ENCODE data around the gene PPL. TPM values are rescaled to one million over a fixed set of nuclear protein-coding genes. Genes with fewer than 3 reads are reported as not detected.

Gene PPL
- total and polyA plus RNA-seq, 9 donors, result 0.53 to 18.3 (median 1.1) TPM

DNA sequence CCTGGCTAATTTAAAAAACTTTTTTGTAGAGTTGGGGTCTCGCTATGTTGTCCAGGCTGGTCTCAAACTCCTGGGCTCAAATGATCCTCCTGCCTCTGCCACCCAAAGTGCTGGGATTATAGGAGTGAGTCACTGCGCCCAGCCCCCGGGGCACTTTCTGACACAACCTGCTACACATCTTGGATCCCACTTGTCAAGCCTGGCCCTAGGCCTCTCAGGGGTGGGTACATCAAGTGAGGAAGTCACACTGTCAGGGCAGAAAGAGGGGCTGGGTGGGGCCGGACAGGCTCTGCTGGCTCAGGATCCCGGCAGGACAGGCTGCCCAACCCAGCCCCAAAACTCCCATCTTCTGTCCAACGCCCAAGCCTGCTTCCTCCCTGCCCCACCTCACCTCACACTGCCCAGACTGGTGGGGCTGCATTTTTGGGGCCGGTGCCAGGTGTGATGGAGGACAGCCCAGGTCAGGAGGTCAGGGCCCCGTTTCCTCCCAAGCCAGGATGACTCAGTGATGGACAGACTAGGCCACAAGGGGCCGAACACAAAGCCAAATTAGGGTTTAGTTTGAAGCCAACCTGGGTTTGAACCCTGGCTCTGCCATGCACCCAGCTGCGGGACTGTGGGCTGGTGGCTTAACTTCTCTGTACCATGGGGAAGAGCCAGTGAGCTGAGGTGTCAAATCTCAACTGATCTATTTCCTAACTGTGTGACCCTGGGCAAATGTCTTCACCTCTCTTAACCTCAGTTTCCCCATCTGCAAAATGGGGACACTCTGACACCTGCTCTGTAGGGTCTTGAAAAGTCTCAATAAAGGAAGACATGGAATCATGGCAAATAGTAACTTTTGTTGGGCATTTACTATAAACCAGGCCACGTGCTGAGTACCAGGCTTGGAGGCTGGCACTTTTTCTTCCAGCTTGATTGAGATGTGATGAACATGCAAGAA is 8.9 kb upstream of the PPL start:
- Histone ChIP-seq H3K4me1 (ENCODE audit: control insufficient read depth, insufficient read depth, low read length) (peaks cover 37% of the 10 kb centered on the region), H3K4me3 (ENCODE audit: low read length) (no peak overlapping the region), H3K27me3 (ENCODE audit: control insufficient read depth, insufficient read depth, low read length) (peaks cover 2% of the 10 kb centered on the region), H3K36me3 (ENCODE audit: control insufficient read depth, insufficient read depth, low read length) (no peaks in the 10 kb centered on the region), H3K27ac (ENCODE audit: low read length) (no peak overlapping the region), H3K9me3 (replicated peaks; ENCODE audit: control insufficient read depth, low read depth, low read length) (no peaks in the 10 kb centered on the region)
- 46% methylated on average over 5 of the region's 11 CpGs for WGBS (ENCODE audit: insufficient coverage)
- DNase-seq, result no peak

- H3K27ac ChIP-seq (ENCODE audit: low read length), result peak overlapping the region; percentile 72
- DNase-seq, result peak; percentile 94
- peaks cover 6% of the 10 kb centered on the region for H3K27me3 ChIP-seq (ENCODE audit: control insufficient read depth, insufficient read depth, low read length)
- H3K9me3 ChIP-seq (replicated peaks; ENCODE audit: control insufficient read depth, low read depth, low read length), result no peaks in the 10 kb centered on the region
- WGBS (ENCODE audit: insufficient coverage), result 23% methylated on average over 19 of the region's 20 CpGs
- no peaks in the 10 kb centered on the region for H3K36me3 ChIP-seq (ENCODE audit: control insufficient read depth, insufficient read depth, low read length)
- no peak overlapping the region for H3K4me3 ChIP-seq (ENCODE audit: low read length)
- H3K4me1 ChIP-seq (ENCODE audit: control insufficient read depth, insufficient read depth, low read length), result peaks cover 37% of the 10 kb centered on the region
Measured at GRCh38 chr16:4944333-4945281, 7.7 kb upstream of the PPL start.

DNA sequence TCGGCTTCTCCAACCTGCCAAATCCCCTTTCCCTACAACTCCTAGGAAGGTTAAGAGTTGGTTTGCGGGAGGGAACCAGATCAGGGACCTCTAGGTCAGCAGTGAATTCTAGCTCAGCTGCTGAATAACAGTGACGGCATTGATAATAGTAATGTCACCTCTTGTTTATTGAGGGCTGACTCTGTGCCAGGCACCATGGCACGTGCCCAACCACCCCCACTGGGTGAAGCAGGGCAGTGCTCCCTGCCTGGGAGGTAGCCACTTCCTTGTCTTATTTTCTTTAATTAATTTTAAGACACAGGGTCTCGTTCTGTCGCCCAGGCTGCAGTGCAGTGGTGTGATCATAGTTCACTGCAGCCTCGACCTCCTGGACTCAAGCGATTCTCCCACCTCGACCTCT is 5.5 kb upstream of the PPL start:
- Histone ChIP-seq H3K36me3 (ENCODE audit: control insufficient read depth, insufficient read depth, low read length) (no peaks in the 10 kb centered on the region), H3K27me3 (ENCODE audit: control insufficient read depth, insufficient read depth, low read length) (peaks cover 17% of the 10 kb centered on the region), H3K27ac (ENCODE audit: low read length) (no peak overlapping the region), H3K9me3 (replicated peaks; ENCODE audit: control insufficient read depth, low read depth, low read length) (no peaks in the 10 kb centered on the region), H3K4me3 (ENCODE audit: low read length) (no peak overlapping the region), H3K4me1 (ENCODE audit: control insufficient read depth, insufficient read depth, low read length) (peaks cover 37% of the 10 kb centered on the region)
- WGBS (ENCODE audit: insufficient coverage), result 80% methylated on average over 6 of the region's 9 CpGs
- no peak for DNase-seq

- 58% methylated on average over 6 of the region's 7 CpGs for WGBS (ENCODE audit: insufficient coverage)
- Histone ChIP-seq H3K4me3 (ENCODE audit: low read length) (no peak overlapping the region), H3K27ac (ENCODE audit: low read length) (no peak overlapping the region), H3K36me3 (ENCODE audit: control insufficient read depth, insufficient read depth, low read length) (no peaks in the 10 kb centered on the region), H3K4me1 (ENCODE audit: control insufficient read depth, insufficient read depth, low read length) (peaks cover 46% of the 10 kb centered on the region), H3K27me3 (ENCODE audit: control insufficient read depth, insufficient read depth, low read length) (peaks cover 33% of the 10 kb centered on the region), H3K9me3 (replicated peaks; ENCODE audit: control insufficient read depth, low read depth, low read length) (no peaks in the 10 kb centered on the region)
- DNase-seq, result no peak
Measured at GRCh38 chr16:4940719-4941118, 3.8 kb upstream of the PPL start.

GRCh38 chr16:4938683-4939030 is 1.7 kb upstream of the PPL start:
- WGBS (ENCODE audit: insufficient coverage), result 83% methylated on average over 1 of the region's 5 CpGs
- H3K27ac ChIP-seq (ENCODE audit: low read length), result no peak overlapping the region
- H3K9me3 ChIP-seq (replicated peaks; ENCODE audit: control insufficient read depth, low read depth, low read length), result no peaks in the 10 kb centered on the region
- no peaks in the 10 kb centered on the region for H3K36me3 ChIP-seq (ENCODE audit: control insufficient read depth, insufficient read depth, low read length)
- H3K4me3 ChIP-seq (ENCODE audit: low read length), result no peak overlapping the region
- peak; percentile 54 for DNase-seq
- peaks cover 30% of the 10 kb centered on the region for H3K4me1 ChIP-seq (ENCODE audit: control insufficient read depth, insufficient read depth, low read length)
- H3K27me3 ChIP-seq (ENCODE audit: control insufficient read depth, insufficient read depth, low read length), result peaks cover 54% of the 10 kb centered on the region

GRCh38 chr16:4937782-4938682 is 1.1 kb upstream of the PPL start:
- DNase-seq, result no peak
- H3K4me3 ChIP-seq (ENCODE audit: low read length), result no peak overlapping the region

GRCh38 chr16:4936181-4936990 is 562 bp downstream of the PPL start:
- no peak for DNase-seq
- peaks cover 65% of the 10 kb centered on the region for H3K27me3 ChIP-seq (ENCODE audit: control insufficient read depth, insufficient read depth, low read length)
- H3K27ac ChIP-seq (ENCODE audit: low read length), result no peak overlapping the region
- H3K36me3 ChIP-seq (ENCODE audit: control insufficient read depth, insufficient read depth, low read length), result no peaks in the 10 kb centered on the region
- peaks cover 16% of the 10 kb centered on the region for H3K4me1 ChIP-seq (ENCODE audit: control insufficient read depth, insufficient read depth, low read length)
- WGBS (ENCODE audit: insufficient coverage), result under 1% methylated on average over 39 of the region's 64 CpGs
- peak overlapping the region; percentile 26 for H3K4me3 ChIP-seq (ENCODE audit: low read length)
- no peaks in the 10 kb centered on the region for H3K9me3 ChIP-seq (replicated peaks; ENCODE audit: control insufficient read depth, low read depth, low read length)

More at GRCh38 chr16:4937782-4938682, 1.1 kb upstream of the PPL start:
- H3K36me3 ChIP-seq (ENCODE audit: control insufficient read depth, insufficient read depth, low read length), result no peaks in the 10 kb centered on the region
- no peak overlapping the region for H3K27ac ChIP-seq (ENCODE audit: low read length)
- H3K4me1 ChIP-seq (ENCODE audit: control insufficient read depth, insufficient read depth, low read length), result peaks cover 24% of the 10 kb centered on the region
- H3K27me3 ChIP-seq (ENCODE audit: control insufficient read depth, insufficient read depth, low read length), result peaks cover 57% of the 10 kb centered on the region
- 87% methylated on average over 12 of the region's 16 CpGs for WGBS (ENCODE audit: insufficient coverage)
- H3K9me3 ChIP-seq (replicated peaks; ENCODE audit: control insufficient read depth, low read depth, low read length), result no peaks in the 10 kb centered on the region

DNA sequence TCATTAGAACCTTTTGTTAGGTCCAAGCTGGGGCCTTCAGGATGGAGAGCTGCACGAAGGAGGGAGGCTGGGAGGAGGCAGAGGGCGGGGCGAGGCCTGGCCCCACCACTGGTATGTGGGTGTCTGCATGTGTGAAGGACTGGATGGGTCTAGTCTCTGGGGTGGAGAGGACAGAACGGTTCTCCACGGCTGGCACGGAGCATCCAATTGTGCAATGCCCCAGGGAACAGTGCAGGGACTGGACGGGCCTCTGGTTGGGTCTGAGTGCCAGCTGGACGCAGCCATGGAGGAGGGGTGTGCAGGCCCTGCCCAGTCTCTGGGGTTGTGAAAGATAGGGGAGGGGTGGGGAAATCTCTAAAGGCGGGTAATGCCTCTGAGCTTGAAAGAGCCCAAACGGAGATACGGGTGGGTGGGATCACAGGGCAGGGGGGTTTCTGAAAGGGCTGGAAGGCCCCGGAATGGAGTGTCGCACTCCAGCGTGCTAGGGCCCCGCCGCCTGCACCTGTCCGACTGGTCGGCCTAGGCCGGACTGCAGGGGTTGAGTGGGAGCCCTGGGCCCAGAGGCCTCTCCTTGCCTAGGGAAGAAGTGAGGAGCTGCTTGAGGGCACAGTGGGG is 1.6 kb downstream of the PPL start:
- Histone ChIP-seq H3K9me3 (replicated peaks; ENCODE audit: control insufficient read depth, low read depth, low read length) (no peaks in the 10 kb centered on the region), H3K27me3 (ENCODE audit: control insufficient read depth, insufficient read depth, low read length) (peaks cover 71% of the 10 kb centered on the region), H3K27ac (ENCODE audit: low read length) (no peak overlapping the region), H3K36me3 (ENCODE audit: control insufficient read depth, insufficient read depth, low read length) (no peaks in the 10 kb centered on the region), H3K4me3 (ENCODE audit: low read length) (no peak overlapping the region), H3K4me1 (ENCODE audit: control insufficient read depth, insufficient read depth, low read length) (peaks cover 16% of the 10 kb centered on the region)
- 56% methylated on average over 11 of the region's 19 CpGs for WGBS (ENCODE audit: insufficient coverage)
- DNase-seq, result no peak

DNA sequence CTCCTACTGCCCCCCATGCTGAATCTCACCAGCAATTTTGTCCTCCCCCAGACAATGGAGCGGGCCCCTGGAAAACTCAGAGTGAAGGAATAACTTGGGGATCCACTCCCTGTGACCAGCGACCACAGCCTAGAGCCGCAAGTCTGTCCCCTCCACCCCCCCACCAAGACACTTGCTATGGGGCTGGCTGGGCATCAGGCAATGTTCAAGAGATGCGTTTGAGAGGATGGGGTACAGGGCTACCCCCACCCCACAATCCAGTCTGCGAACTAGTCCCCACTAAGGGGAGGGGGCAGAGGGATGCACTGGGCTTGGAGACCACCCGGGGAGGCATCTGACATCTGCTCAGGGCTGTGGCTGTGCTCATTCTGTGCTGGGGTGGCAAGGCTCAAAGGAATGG is 2.4 kb downstream of the PPL start:
- Histone ChIP-seq H3K36me3 (ENCODE audit: control insufficient read depth, insufficient read depth, low read length) (no peaks in the 10 kb centered on the region), H3K27ac (ENCODE audit: low read length) (no peak overlapping the region), H3K9me3 (replicated peaks; ENCODE audit: control insufficient read depth, low read depth, low read length) (no peaks in the 10 kb centered on the region), H3K4me3 (ENCODE audit: low read length) (no peak overlapping the region), H3K27me3 (ENCODE audit: control insufficient read depth, insufficient read depth, low read length) (peaks cover 70% of the 10 kb centered on the region), H3K4me1 (ENCODE audit: control insufficient read depth, insufficient read depth, low read length) (peaks cover 16% of the 10 kb centered on the region)
- 100% methylated on average over 2 of the region's 6 CpGs for WGBS (ENCODE audit: insufficient coverage)
- DNase-seq, result no peak

Measured in muscle of leg (tissue), 11 donors.